NCI-H128 (cell line): ENCODE measurements around the gene BRAT1.
"Not testable (repeated sequence)": the region's sequence is repeated elsewhere in the genome, so short reads cannot be mapped to it uniquely, and the experiment has no call there.

Experiments
- DNase-seq: peaks from one replicate; lab custom pipeline; 2025; ENCODE audit not compliant: unreplicated experiment; lab: John Stamatoyannopoulos, UW

Gene BRAT1

DNA sequence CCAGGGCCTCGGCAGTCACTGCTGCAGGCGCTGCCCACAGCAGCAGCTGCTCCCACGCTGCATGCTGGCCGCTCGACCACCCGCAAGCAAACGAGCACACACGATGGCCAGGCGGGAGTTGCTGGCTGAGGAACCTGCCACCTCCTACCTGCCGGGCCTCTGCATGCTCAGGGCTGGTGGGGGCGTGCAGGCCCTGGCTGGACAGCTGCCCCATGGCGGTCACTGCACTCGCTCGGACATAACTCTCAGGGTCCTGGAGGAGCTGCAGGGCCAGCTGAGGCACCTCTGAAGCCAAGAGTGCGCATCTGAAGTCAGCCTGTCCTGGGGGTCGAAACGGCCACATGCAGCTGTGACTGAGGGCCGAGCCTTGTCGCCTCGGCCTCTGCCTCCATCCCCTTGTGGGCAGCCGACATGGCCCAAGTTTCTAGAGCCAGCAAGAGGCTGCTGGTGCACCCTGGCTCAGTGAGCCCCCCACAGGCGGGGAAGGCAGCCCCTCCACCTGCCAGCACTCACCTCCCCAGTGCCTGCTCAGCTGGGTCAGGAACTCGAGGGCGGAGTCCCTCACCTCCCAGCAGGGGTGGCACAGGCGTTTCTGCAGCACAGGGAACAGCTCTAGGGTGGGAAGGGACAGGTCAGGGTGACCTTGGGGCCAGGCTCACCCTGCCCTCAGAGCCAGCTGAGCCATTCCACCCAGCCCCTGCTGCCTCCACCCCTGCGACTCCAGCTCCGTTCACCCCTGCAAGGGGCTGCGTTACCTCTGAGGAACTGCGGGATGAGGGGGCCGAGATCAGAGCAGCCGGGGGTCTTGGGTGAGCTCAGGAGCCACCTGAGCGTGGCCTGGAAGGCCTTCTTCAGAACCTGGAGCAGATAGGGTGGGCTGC is 16.1 kb downstream of the BRAT1 start:
- no peak for DNase-seq

DNA sequence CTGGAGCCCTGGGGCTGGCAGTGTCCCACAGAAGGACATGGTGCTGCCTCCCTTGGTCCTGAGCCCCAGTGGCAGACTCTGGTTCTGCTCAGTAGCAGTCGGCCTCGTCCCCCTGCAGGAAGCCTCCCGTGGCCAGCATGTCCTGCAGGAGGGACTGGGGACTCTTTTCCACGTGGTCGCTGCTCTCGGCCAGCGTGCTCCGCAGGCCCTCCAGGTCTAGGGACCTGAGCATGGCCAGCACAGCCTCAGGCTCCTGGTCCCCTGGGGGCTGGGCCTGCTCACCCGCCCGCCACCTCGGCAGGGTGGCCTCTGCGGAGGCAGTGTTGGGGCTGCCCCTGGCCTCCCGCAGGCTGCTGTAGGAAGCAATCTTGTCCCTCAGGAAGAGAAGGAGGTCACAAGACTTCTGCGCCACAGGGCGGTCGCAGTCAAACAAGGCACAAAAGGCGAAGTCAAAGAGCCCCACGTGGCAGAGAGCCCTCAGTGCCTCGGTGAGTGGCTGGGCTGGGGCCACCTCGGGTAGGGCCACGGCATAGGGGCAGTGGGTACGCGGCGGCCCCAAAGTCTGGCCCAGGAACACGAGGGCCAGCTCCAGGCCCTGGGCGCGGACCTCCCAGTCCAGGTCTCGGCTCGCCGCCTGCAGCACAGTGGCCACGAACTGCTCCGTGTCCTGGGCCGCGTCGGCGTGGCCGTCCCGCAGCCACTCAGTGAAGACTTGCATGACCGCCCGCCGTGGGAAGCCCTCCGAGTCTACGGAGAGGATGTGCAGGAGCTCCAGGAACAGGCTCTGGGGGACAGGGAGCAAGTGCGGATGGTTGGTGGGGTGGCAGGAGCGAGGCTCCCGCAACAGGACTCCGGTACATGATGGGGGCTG is 17.1 kb downstream of the BRAT1 start:
- DNase-seq, result no peak

DNA sequence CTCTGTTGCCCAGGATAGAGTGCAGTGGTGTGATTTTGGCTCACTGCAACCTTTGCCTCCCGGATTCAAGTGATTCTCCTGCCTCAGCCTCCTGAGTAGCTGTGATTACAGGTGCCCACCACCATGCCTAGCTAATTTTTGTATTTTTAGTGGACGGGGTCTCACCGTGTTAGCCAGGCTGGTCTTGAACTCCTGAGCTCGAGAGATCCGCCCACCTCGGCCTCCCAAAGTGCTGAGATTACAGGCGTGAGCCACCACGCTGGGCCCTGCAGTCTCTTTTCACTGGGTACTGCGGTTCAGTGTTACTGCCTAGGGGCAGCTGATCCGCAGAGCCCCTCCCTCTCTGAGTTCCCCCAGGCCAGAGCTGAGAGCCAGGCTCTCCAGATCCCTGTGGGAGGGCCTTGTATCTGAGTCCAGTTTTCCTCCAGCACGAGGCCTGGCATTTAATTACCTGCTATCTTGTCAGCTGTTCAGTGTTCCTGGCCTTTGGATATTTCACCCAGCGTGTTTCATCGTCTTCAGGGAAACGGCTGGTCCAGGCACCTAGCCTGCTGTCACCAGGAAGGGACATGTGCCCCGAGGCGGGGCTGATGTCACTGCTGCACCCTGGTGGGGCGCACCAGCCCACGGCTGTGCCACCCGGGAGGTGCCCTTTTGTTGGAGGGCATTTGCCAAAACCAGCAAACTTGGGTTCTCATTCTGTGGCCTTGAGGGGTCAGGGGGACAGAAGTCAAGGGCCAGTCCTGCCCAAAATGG is 19.3 kb downstream of the BRAT1 start:
- DNase-seq, result not testable (repeated sequence)

DNA sequence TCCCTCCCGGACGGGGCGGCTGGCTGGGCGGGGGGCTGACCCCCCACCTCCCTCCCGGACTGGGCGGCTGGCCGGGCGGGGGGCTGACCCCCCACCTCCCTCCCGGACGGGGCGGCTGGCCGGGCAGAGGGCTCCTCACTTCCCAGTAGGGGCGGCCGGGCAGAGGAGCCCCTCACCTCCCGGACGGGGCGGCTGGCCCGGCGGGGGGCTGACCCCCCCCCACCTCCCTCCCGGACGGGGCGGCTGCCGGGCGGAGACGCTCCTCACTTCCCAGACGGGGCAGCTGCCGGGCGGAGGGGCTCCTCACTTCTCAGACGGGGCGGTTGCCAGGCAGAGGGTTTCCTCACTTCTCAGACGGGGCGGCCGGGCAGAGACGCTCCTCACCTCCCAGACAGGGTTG is 21.1 kb downstream of the BRAT1 start:
- DNase-seq, result not testable (repeated sequence)

DNA sequence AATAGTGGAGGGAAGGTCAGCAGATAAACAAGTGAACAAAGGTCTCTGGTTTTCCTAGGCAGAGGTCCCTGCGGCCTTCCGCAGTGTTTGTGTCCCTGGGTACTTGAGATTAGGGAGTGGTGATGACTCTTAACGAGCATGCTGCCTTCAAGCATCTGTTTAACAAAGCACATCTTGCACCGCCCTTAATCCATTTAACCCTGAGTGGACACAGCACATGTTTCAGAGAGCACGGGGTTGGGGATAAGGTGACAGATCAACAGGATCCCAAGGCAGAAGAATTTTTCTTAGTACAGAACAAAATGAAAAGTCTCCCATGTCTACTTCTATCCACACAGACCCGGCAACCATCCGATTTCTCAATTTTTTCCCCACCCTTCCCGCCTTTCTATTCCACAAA is 21.8 kb downstream of the BRAT1 start:
- DNase-seq, result not testable (repeated sequence)

DNA sequence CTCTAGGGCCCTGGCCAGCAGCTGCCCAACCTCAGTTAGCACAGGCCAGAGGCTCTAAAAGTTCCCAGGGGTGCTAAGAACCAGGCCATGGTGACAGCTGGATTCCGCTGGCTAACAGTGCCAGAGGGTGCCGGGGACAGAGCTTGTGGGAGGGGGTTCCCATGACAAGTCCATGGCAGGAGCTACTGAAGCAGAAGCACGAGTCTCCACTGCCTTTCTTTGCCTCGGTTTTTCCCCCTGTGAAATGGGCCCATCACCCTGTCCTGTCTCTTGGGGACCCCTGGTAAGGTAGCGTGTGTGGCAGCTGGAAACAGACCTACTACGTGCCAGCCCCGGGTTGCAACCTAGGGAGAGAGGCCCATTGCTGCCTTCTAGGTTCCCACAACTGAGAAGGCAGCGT is 22.5 kb downstream of the BRAT1 start:
- DNase-seq, result not testable (repeated sequence)

DNA sequence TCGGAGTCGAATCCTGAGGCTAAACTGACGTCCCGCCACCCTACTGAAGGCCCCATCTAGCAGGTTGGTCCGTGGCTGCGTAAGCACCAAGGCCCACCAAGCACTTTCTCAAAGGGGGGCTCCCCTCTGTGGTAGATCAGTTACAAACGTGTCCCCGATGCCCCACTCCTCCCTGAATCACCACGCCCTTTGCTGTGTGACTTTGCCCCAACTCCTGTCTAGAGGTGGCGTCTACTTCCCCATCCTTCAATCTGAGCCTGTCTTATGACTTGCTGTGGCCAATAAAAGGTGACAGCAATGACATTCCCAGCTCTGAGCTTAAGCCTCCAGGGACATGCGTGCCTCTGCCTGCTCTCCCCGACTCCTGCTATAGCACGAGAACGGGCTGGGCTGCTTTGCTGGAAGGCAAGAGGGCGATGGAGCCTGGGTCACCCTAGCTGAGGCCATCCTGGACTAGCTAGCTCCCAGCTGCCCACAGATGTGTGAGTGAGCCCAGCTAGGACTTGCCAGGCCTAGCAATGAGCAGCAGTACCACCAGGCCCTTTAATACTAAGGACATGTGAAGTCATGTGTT is 23.0 kb downstream of the BRAT1 start:
- not testable (repeated sequence) for DNase-seq

DNA sequence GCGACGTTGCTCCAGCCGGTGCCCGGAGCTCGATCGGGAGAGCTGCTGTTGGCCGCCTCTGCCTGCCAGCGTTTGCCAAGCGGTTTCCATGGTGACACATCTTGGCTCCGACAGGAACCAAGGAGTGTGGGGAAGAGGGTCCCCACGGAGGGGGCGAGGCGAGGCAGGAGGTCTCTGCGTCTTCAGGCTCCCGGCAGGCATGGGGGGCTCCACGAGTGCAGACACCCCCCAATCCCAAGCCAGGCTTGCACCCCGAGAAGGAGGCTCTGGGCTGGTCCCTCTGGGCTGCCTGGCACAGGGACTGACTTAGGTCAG is 23.6 kb downstream of the BRAT1 start:
- not testable (repeated sequence) for DNase-seq

DNA sequence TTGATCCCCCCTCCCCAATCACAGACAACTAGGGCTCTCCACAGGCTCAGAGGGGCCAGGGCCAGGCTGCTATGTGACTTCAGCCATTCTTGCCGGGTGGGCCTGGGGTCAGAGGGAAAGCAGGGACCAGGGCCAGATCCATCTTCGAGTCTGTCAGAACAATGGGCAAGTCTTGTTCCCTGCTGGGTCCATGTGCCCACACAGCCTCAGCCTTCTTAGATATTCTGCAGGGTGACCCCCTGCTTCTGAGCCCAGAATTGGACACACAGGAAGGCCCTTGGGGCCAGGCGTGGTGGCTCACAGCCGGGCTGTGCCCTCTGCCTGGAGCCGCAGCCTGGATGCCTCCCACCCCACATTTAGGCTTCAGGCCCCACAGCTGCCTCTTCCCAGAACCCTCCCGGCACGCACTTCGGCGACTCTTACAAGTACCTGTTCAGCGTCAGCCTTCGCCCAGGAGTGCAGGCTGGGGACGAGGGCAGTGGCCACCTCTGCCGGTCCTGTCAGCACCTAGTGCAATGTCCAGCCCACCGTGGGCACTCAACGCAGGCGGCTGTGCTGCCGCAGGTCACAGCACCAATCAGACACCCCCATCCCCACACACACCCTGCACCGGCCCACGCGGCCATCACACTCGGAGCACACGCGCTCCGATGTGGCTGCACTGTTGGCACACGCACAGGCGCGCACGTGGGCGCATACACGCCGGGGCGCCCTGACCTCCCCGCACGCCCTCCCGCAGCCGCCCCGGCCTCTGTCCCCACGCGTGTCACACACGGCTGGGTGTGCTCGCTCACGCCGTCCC is 24.1 kb downstream of the BRAT1 start:
- DNase-seq, result not testable (repeated sequence)

DNA sequence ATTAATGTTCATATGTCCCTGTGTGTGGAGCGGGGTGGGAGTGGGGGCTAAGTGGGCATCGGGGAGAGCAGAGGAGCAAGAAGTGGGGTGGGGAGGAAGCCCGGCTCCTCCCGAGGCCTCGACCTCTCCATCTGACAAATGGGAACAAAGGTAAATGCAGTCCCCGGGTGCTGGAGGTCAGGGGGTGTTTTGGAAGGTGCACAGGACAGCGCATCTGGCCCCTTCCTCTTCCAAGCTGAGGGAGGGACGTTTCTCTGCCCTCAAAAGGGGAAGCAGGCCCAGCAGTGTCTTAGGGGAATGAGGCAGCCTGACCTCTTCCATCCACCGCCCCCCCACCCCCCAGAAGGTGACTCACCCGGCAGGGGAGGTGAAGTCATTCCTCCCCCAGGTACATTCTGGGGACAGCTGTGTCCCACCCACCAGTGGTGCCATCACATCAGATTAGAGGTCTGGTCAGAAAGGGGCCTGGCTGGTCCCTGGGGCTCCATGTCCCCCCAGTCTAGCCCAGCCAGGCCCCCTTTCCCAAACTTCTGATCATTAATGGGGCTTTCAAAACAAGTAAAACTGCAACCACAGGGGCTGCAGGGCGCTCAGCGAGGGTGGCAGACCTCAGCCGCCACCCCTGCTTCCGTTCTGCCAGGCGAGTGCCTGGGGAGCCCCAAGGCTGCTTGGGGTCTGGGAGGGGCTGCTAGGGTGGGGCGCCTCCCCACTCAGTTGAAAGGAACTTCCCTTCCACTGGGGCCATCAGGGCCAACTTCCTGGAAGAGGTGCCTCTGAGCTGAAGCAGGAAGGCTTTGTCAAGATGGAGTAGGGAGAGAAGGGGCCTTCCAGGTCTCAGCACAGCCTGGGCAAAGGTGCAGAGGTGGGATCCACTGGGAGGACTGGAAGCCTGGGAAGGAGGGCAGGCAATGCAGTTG is 25.0 kb downstream of the BRAT1 start:
- no peak for DNase-seq

DNA sequence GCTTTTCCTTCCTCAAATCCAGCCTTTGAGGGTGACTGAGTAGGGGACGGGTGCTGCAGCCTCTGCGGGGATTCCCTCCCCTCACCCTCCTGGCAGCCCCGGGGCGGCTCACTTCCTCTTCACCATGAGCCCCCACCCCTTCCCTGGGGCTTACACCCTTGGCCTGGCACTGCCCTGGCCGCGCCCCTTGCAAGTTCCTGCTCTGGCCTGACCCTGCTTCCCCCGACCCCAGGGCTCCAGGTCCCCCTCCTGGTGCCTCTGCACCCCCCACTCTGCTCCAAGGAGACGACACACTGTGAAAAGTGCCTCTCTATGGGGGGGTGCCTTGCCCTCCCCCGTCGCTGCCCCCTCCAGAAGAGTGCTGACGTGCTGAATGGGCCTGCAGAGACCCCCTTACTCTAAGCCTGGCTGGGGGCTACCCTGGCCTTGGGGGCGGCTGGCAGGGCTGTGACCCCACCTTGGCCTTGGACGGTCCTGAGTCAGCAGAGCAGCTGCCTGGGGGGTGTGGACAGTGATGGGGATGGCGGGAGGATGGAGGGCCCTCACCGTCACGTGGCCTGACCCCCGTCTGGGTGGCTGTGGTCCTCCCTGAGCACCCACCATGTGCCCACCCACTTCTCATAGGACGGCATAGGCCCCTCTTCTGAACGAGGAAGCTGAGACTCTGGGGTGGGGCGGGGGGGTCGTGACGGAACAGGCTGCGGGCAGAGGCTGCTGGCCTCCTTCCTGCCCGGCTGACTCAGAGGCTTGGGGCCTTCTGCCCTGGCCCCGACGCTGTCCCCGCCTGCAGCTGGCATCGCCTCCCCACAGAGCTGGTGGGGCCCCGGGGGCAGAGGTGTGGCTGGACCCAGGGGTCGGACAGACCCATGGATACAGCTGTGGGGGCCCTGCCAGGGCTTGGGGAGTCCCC is 25.9 kb downstream of the BRAT1 start:
- DNase-seq, result no peak

DNA sequence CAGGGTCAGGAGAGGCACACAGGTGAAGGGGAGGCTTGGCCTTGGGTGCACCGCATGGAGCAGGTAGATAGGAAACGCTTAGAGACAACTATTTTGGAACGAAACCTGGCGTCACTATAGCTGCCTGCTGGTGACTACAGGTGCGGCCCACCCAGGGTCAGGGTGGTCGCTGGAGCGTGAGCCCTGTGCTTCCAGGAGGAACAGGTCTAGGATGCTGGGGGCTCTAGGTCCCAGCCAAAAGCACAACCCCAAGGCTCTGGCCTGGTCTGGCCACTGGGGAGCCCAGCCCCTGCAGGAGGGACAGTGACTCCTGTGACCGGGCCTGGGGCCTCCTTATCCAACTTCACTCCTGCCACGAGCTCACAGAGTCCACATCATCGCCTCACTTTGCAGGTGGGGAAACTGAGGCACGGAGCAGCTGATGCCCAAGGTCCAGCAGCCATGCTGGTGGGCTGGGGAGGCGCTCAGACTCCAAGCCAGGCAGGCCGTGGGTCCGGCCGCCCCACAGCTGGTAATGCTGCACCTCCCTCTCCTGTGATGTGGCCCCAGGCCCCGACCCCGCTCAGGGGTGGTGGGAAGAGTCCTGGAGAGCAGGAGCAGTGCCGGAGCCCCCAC is 26.7 kb downstream of the BRAT1 start:
- DNase-seq, result no peak

DNA sequence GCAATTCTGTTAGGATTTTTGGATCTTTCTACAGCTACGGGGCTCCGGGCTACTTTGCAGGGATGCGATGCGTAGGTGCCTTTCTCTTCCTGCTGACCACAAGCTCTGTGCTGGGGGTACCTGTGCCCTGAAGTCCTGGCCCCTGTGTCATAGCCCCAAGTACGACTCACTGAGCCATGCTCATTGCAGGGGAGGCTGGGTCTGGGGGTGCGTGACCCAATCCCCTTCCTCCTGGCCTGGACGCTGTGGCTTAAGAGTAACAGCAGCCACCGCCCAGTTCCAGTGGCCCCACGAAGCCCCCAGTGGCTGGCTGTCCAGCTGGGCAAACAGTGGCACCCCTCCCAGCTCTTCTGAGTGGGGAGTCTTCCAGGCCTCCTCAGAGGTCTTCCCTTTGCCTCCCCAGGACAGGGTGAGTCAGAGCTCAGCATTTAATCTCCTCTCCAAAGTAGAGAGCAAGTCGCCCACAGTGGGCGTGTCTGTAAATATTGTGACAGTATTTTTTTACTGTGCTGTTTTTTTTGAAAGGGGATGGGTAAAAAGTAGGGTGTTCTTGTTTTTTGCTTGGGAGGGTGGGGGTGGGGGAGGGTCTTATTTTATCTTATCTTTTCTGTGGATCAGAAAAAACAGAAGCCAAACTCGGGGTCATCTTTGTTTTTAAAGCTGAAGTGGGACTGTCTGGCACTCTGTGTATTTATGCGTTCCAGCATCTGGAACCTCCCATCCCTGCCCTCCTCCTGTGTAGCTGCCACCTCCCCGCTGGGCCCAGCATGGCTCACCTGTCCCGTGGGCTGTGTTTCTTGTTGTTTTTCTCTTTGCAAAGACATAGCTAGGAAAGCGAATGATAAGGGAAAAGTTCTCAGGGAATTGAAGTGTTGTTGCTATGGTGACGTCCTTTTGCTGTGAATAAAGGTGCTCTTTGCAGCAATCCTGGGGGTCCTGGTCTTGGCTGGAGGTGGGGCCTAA is 27.5 kb downstream of the BRAT1 start:
- no peak for DNase-seq

DNA sequence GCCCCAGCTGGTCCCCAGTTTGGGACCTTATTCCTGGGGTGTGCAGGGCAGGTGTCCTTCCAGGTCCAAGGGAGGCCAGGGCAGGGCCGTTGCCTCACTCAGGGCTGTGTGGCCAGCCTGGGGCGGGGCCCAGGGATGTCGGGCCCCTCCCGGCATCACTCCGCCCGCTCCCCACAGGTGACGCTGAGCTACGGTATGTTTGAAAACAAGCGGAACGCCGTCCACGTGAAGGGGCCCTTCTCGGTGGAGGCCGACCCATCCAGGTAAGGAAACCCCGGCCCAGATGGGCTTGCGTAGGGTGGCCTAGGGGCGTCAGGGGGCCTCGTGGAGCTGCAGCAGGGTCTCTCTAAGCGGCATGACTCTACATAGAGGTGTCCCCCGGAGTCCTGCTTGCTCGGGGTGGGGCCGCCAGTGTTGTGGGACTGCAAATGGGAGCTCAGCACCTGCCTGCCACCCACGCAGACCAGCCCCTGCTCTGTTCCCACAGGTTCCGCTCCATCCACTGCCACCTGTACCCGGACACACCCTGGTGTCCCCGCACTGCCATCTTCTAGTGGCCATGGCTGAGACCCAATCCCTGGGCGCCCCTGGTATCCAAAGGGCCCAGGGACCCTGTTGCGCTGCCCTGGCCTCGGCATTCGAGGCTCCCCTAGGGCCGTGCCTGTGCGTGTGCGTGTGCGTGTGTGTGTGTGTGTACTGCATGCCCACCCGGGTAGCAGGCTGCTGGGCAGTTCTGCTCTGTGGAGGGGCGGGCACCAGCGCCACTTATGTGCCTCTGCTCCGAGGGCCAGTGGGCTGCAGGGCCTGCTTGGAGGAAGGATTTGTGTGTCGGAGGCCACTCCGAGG is 28.4 kb downstream of the BRAT1 start:
- DNase-seq, result no peak
